Measurements from ENCODE around the gene WIPF3.

Gene WIPF3, protein sequence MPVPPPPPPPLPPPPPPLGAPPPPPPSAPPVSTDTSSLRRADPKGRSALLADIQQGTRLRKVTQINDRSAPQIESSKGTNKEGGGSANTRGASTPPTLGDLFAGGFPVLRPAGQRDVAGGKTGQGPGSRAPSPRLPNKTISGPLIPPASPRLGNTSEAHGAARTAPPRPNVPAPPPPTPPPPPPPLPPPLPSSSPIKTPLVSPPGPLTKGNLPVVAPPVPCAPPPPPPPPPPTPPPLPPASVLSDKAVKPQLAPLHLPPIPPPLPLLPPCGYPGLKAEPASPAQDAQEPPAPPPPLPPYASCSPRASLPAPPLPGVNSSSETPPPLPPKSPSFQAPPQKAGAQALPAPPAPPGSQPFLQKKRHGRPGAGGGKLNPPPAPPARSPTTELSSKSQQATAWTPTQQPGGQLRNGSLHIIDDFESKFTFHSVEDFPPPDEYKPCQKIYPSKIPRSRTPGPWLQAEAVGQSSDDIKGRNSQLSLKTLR

DNA sequence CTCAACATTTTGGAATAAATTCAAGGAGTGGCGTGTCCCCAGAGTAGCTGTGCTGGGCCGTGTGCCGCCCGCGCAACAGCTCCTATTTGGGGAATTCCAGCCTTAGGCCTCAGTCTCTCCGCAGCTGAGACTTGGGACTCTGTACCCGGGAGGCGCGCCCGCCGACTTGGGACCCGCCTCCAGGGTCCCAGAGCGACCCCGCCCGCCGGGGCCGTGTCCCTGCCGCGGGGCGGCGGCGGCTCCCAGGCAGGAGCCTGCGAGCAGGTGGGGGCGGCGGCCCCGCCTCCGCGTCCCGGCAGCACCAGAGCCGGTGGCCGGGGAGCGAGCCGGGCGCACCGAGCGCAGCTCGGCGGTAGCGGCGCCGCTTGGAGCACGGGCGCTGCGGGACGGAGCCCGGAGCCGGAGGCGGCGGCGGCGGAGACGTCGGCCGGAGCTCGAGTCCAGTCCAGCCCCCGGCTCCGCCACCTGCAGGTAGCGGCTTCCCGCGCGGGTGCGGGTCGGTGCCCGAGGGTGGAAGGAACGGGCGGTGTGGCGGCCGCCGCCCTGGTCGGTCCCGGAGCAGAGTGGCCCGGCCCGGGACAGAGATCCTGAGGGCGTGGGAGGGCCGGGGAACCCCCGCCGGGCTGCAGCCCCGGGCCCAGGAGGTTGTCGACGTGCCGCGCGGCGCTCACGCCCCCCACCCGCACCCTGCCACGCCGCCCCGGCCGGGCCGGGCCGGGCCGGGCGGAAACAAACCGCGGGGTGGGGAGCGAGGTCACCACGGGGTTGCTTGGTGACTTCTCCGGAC lies at the start of gene WIPF3:
Gene WIPF3, plus strand, starts transcription at position 301 of the 787 bp plus-strand sequence. CDS start 28,217 bp downstream, outside the sequence.
- DNase-seq (ENCODE audit: low spot score), result no peak

DNA sequence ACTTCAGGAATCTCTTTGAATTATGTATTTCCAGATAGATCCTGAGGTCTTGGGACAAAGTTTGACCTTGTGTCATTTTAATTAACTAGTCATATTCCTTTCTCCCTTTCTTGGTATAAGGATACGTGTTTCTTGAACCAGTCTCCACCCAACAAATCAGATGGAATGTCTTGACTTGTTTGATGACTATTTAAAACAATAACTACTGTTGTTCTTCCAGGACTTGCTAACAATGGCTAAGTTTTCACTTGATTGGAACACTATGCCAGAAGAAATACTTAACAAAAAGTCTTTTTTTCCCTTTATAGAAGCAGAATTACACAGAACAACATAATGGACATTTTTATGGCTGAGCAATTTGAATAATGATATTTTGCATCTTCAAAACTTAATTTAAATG lies 43.0 kb upstream of the WIPF3 start:
- no peak for DNase-seq (ENCODE audit: low spot score)

DNA sequence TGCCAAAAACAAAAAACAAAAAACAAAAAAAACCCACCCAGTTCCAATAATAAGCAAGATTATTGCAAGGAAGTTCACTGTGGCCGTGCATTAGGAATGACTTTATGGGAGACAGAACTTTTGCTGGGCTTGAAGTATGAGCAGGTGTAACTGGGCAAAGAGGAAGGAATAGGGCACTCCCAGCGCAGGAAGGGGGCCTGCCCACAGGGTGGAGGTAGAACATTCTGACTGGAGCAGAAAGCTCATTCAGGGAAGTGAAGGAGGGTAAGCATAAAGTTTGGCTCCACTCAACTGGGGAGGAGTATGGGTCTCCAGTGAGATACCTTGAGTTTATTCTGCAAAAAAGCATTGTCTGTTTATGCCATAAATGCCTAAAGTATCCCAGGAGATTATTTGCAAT lies 42.1 kb upstream of the WIPF3 start:
- DNase-seq (ENCODE audit: low spot score), result no peak

DNA sequence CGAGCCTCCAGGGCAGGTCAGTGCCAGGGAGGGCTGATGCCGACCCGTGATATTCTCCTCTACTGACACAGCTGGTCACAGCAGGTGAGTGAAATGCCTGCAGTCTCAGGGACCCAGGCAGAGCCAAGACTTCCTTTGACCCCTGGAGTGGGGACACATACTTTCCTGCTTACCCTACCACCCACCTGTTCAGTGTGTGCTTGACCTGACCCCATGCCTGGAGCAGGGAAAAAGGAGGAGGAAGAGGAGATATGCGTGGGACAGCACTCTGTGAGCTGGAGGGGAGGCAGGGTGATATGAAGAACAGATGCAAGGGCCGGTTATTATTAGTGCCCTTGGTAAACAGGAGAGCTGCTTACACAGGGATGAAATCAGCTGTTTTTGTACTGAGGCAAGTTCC lies 40.8 kb upstream of the WIPF3 start:
- DNase-seq (ENCODE audit: low spot score), result no peak

DNA sequence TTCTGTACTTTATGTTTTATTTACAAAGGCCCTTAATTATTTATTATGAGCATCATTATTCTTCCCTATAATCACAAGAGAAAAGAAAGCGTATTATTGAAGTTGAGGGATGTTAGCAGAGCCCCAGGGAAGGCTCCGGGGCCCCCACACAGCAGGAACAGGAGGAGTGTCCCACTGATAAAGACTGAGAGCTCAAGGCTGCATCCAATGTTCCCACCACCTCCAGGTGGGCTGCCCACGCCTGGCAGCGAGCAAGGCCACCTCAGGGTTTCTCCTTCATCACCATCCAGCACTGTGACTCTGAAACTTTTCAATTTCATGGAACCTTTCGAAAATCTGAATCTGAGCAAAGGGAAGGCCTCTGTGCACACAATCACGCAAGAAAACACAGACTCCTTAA lies 35.9 kb upstream of the WIPF3 start:
- DNase-seq (ENCODE audit: low spot score), result no peak

DNA sequence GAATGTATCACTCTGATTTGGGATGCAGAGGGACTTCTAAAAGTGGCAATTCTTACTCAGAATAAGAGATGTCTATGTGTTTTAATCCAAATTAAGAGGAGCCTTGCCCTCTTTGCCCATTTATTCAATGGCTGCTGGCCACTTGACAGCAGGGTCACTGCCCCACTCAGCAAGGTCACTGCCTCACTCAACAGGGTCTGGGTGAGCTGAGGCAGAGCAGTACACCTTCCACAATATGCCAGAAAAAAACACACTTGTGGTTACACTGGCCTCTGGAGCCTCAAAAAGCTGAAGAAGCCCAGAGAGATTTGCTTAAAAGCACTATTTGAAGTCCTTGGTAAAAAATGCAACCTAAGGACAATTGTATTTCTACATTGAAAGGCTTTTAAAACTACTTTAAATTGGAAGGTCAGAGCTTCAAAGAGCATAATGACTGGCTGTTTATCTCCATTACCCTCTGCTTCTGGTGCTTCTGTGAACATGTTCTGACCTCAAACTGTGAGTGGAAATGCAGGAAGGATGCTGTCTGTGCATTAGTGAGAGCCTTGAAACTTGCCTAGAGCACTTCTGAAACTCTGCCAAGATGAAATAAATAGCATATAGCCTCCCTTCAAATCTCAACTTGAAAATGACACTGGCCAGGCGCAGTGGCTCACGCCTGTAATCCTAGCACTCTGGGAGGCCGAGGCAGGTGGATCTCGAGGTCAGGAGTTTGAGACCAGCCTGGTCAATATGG lies 35.1 kb upstream of the WIPF3 start:
- no peak for DNase-seq (ENCODE audit: low spot score)

DNA sequence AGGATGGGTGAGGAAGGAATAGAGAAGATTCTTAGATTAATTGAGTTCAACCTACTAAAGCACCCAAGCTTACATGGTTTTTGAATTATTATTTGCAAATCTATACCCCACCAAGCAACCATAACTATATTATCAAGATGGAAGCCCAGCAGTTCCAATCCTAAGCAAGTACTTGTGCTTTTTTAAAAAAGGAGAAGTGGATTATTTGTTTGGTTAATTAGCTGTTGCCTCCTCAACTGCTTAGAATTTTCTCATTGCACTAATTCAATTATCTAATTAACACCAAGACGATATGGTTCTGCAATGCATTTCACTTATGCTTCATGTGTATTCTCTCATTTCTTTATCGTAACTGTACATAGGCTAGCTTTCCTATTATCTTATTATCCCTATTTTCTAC lies 27.3 kb upstream of the WIPF3 start:
- no peak for DNase-seq (ENCODE audit: low spot score)

DNA sequence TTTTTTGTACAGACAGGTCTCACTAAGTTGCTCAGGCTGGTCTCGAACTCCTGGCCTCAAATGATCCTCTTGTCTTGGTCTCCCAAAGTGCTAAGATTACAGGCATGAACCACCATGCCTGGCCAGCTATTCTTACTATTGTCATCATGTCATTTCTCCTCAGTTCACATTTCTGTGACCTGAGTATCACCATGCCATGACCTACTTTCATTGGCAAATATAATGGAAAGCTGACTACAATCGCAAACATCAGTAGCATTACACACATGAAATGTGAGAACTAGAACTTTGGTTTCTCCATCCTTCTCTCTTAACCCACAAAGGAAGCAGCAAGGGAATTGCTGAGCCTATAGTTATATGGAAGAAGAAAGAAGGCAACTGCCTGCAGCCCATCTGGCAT lies 26.0 kb upstream of the WIPF3 start:
- no peak for DNase-seq (ENCODE audit: low spot score)

DNA sequence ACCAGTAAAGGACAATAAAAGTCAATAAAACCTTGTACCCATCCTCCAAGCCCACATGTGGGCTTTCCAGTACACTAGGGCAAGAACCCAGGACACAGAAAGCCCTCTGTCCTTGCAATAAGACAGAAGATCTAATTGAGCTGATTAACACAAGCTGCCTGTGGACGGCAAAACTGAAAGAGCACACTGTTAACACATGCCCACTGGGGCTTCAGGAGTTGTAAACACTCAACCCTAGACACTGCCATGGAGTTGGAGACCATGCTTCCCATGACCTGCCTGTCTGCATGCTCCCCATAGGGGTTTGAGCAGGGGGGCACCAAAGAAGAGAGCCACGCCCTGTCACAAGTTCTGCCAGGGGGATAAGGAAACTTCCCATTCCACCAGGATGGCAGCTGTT lies 22.6 kb upstream of the WIPF3 start:
- DNase-seq (ENCODE audit: low spot score), result no peak

DNA sequence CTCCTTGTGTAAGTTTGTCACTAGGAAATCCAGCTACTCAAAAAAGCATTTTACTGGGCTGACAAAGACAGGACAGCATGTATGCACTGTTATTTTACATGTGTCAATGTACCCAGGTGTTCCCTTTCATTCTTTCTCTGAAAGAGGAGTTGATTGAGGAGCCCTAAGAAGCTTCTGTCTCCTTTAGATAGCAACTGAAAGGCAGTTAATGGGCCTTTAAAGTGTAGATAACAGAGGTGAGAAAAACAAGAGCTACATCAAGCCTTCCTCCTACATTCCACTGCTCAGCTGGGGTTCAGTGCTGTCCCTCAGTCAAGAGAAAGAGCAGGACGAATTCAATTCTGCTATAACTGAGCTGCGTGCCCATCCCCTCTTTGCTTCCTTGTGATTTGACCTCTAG lies 12.8 kb upstream of the WIPF3 start:
- no peak for DNase-seq (ENCODE audit: low spot score)

DNA sequence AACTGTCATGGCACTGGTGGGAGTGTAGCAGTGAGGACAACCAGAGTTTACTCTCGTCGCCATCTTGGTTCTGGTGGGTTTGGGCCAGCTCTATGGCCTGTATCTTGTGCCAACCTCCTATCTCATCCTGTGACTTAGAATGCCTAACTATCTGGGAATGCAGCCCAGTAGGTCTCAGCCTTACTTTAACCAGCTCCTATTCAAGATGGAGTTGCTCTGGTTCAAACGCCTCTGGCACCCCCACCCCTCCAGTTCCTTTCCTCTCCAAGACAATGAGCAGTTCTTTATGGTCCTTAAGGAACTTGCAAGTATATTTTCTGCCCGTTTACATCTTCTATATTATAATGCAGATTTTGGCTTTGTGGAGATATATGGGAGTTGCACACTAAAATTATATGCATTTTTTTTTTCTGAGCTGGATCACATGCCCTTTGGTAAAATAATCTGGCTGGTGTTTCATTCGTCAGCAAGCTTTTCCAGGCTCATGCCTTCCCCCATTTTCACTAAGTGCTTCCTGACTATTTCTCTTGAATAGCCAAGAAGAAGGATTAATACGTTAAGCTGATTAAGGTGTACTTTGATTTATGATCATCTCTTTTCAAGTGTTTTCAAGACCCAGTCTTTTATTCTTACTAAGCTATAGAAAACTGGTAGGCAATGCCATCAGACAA lies 11.2 kb upstream of the WIPF3 start:
- no peak for DNase-seq (ENCODE audit: low spot score)

DNA sequence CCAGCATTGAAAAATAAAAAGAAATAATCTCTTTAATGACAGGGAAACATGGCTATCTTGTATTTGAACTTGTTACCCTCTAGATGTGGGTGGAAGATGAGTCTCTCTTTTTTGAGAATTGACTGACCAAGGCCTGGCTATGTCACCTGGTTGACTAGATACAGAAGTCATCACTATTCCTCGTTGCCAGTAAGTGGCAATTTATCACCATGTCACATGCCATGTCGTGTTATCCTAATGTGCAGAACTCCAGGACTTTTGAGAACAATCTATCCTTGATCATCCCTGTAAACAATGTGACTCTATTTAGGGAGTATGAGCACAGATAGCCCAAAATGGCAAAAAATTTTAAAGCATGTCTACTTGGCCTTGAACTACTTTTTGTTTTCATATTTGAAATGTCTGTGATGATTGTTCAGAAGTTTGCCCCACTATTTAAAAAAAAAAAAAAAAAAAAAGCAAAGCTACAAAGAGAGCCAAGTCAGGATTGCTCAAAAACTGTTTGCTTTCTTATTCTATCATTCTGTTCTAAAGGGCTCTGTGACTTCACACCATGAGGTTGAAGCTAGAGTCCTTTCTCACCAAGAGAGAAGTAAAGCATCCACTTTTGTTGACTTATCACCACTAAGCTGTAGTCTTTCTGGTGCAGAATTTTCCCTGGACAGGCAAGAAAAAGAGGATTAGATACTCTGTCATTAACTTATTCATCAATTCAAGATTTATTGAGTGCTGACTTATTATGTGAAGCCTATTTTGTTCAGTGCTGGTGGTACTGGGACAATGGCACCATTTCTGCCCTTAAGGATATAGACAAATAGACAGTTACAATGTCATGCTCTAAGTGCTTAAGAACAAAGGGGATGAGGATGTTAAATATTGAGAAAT lies 10.4 kb upstream of the WIPF3 start:
- DNase-seq (ENCODE audit: low spot score), result no peak

DNA sequence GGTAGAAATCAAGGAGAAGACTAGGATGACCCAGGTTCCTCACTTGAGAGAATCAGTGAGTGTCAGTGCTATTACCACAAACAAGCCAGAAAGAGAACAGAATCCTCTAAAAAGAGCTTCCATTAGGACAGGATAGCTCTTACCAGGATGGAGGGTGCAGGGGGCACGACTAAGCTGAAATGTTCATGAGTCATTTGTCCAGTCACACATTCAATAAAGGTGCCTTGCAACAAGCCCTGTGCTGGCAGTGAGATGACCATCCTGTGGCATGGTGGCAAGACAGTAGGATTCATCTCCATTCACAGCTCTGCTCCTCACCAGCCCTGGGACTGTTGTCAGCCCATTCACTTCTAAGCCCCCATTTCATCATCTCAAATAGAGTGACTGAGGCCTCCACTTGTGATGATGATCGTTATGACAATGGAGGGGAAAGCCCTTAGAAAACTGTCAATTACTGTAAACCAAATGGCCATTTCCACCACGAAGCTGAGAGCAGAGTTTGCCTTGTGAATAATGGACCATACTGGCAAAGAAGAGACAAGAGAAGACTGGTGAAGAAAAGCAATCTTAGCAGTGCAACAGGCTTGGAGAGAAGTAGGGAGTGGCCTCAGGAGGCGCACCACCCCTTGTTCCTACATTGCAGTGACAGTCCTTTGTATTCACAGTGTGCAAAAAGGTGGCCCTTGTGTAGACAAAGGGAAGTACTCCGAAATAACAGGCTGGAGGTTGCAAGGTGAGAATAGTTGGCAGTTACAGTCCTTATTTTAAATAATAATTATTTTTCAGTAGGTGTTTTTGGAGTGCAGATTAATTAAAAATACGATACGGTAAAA lies 9.0 kb upstream of the WIPF3 start:
- no peak for DNase-seq (ENCODE audit: low spot score)

DNA sequence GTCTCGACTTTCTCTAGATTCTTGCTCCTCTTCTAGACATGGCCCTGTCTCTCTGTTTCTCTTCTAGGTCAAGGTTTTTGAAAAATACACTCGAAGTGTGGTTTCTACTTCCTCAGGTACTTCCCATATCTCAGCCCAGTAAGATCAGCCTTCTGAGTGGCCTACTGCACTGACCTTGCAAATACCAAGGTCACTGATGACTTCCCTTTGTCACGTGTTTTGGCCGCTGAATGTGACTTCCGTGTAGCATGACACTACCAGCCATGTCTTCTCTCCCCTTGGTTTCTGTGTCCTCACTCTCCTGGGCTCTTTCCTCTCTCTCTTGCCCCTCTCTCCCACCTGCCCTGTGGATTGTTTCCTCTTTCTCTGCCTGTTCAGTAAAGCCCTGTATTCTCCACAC lies 7.9 kb upstream of the WIPF3 start:
- no peak for DNase-seq (ENCODE audit: low spot score)

DNA sequence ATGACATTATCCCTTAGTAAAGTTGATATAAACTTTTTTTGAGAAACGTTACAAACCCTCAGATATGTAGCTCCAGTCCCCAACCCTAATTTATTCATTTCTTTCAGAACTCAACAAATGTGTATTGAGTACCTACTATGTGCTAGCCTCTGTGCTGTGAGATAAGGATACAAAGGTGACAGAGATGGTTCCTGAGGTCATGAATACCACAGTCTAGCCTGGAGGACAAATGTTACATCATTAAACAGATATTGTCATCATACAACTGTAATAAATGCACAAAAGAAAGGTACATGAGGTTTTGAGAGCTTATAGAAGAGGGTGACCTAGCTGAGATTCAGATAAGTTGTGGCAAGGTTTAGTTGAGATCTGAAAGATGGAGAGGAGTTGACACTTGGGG lies 4.4 kb upstream of the WIPF3 start:
- DNase-seq (ENCODE audit: low spot score), result no peak

DNA sequence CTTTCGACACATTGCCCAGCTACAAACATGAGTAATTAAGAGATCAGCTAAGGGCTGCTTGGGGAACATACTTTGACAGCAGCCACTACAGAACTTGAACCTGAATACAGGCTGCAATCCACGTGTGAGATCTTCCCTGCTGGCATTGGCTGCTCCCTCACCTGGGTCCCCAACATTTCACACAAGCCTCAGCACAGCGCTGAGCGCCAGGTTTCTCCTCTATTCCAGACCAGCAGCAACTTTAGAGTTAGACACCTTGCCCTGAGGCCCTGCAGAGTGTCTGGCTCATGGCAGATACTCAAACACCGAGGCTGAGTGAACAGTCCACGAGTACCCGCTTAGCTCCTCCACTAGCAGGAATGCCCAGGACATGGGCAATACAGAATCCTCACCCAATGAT lies 1.3 kb upstream of the WIPF3 start:
- DNase-seq (ENCODE audit: low spot score), result no peak

DNA sequence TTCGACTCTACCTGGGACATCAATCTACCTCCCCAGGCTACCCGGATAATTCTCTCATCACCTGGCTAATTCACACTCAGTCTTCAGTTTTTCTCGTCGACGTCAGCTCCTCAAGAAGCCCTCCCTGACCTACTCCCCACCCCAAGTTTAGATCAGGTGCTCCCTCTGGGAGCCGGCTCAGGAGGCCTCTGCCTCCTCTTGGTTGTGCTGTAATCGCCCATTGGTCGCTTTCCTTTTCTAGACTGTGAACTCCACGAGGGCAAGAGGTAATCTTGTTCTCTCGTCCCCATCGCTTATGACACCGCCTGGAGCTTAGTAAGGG lies 461 bp upstream of the WIPF3 start:
- no peak for DNase-seq (ENCODE audit: low spot score)

DNA sequence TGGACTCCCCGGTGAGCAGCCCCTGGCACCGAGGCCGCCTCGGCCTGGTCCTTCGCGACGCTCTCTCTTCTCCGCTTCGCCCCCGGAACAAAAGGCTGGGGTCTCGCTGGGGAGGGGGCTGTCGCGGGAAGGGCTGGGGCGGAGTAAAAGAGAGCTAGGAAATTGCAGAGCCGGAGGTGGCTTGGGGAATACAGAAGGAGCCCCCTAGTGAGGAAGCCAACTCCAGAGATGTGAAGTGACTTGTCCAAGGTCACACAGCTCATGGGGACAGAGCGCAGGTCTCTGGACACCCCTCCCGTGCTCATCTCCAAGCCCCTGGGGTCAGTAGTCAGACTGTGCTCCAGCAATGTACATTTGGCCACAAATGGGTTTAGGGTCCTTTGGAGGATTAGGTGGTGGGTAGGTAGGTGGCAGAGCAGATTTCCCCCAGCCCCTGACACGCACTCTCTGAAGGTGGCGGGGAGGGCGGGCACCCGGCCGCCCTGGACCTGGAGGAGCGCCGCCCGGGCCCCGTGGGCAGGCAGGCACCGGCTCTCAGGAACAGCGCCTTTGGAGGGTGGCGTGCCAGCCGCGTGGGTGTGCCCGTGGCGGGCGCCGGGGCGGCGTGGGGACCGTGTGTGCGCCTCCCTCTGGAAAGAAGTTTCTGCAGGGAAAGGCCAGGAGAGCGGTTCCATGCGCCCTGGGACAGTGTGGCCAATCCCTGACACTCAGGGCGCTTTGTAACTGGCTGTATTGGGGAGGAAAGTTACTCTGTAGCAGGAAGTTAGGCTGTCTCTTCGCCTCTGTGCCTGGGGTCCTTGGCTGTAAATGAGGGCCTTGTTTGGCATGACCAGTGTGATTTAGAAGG lies 910 bp downstream of the WIPF3 start:
- no peak for DNase-seq (ENCODE audit: low spot score)

DNA sequence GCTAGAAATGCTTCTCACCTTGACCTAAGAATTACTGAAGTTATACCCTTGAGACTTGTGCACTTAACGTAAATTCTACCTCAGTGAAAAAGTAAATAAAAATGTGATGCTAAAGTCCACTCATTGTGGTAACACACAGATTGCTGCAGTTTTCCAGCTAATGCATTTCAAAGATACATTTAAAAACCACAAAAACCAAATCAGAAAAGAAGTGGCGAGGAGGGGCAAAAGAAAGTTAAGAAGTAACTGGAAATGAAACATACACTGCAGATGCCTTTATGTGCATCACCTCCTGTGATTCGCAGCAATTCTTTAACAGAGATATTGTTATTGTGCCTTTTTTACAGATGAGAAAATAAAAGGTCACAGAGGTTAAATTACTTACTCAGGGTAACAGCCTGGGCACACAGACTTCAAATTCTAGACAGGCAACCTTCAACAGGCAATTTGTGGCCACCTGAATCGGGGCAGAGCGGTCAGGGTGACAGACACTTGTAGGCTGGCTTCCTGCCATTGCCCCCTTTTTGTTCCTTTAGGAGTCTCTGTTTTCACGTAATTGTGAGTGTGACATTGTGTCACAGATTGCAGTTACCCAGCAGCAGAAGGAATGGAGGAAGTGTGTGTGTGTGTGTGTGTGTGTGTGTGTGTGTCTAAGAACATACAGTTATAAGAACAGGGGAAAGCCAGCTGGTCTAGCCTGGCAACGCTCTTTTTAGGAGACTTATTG lies 1.9 kb downstream of the WIPF3 start:
- no peak for DNase-seq (ENCODE audit: low spot score)

All from CD4-positive, alpha-beta T cell treated with Interleukin-2 at 100 ng/mL for 4 hours (primary cell).